Spleen (tissue), 11 donors: ENCODE data around the gene KLHDC8A. TPM values are rescaled to one million over a fixed set of nuclear protein-coding genes. Genes with fewer than 3 reads are reported as not detected.

Experiments
- DNase-seq: peaks from one replicate; pipeline ENCODE4 v3.0.0-alpha.2; 2020
- H3K27ac ChIP-seq, 8 donors: fragments of 200-600 bp; sonication (generic) in 7 of 8; 1 replicate in 4 of 8; 2 replicates in 4 of 8; pipeline versions ENCODE4 v1.5.0 to v1.8.0; 2016 to 2021; ENCODE audit warnings: inconsistent platforms in 4 of 8, mild to moderate bottlenecking in 4 of 8, moderate library complexity in 1 of 8
- H3K27me3 ChIP-seq, 7 donors: fragments of 200-600 bp; sonication (generic) in 6 of 7; replicated peaks in 1 of 7; 1 replicate in 4 of 7; 2 replicates in 3 of 7; pipeline versions ENCODE4 v1.5.0 to v1.8.0; 2016 to 2021; ENCODE audit warnings: inconsistent platforms in 3 of 7, mild to moderate bottlenecking in 1 of 7
- H3K36me3 ChIP-seq, 6 donors: fragments of 200-600 bp; sonication (generic) in 5 of 6; 1 replicate in 4 of 6; 2 replicates in 2 of 6; pipeline versions ENCODE4 v1.5.0 to v1.8.0; 2016 to 2021; ENCODE audit warnings: inconsistent platforms in 2 of 6
- H3K4me1 ChIP-seq, 6 donors: fragments of 200-600 bp; sonication (generic) in 5 of 6; 1 replicate in 3 of 6; 2 replicates in 3 of 6; pipeline versions ENCODE4 v1.5.0 to v1.8.0; 2016 to 2021; ENCODE audit warnings: inconsistent platforms in 3 of 6
- H3K4me3 ChIP-seq, 8 donors: fragments of 200-600 bp; sonication (generic) in 7 of 8; 1 replicate in 4 of 8; 2 replicates in 4 of 8; pipeline versions ENCODE4 v1.5.0 to v1.8.0; 2016 to 2021; ENCODE audit warnings: inconsistent platforms in 4 of 8, mild to moderate bottlenecking in 4 of 8, moderate library complexity in 2 of 8
- H3K9me3 ChIP-seq, 8 donors: fragments of 200-600 bp; sonication (generic) in 7 of 8; 1 replicate in 4 of 8; 2 replicates in 4 of 8; pipeline versions ENCODE4 v1.5.0 to v1.8.0; 2016 to 2021; ENCODE audit warnings: inconsistent platforms in 4 of 8
- CTCF ChIP-seq, 11 experiments: fragments of 200-600 bp in 7 of 11; fragments of 450-650 bp in 4 of 11; sonication (generic) in 4 of 11; IDR thresholded peaks in 8 of 11; conservative IDR thresholded peaks in 3 of 11; 1 replicate in 7 of 11; 2 replicates in 4 of 11; pipeline versions ENCODE4 v1.4.0 to v1.8.0; 2016 to 2021; ENCODE audit warnings: antibody characterized with exemption in 11 of 11, inconsistent platforms in 4 of 11, mild to moderate bottlenecking in 1 of 11
- POLR2A ChIP-seq, 3 donors: fragments of 450-650 bp; IDR thresholded peaks; one replicate each; pipeline ENCODE4 v1.5.1; 2017; ENCODE audit warnings: antibody characterized with exemption in 3 of 3, mild to moderate bottlenecking in 1 of 3
- POLR2AphosphoS5 ChIP-seq, 3 donors: sonication (generic); formaldehyde crosslinking; IDR thresholded peaks; one replicate each; pipeline ENCODE4 v1.5.1; 2017; ENCODE audit warnings: antibody characterized with exemption in 3 of 3
- WGBS, 5 donors: extraction: QIAGEN DNeasy Blood & Tissue Kit in 3 of 5; methylation state at CpG; one replicate each; pipeline versions ENCODE4 v1.1.5 to v1.1.7; 2013 to 2018; 5-methylcytosine and 5-hydroxymethylcytosine counted together
- intact Hi-C: fragments of 100-400 bp; cut with DNase I; formaldehyde crosslinking; loops from one replicate; pipeline ENCODE4 v1.15.0; 2023; ENCODE audit warnings: low total_unique reads
- polyA plus RNA-seq, 3 donors: library from polyadenylated mRNA; stranded (reverse); fragments of 200-250 nt; gene quantifications; one replicate each; pipeline ENCODE4 v1.2.1, GENCODE V29; 2013
- total RNA-seq, 7 donors: library from RNA; depleted of rRNA in 3 of 7; stranded (reverse); fragments of >200 nt in 3 of 7; fragmentation: NEBNext Ultra II Directional in 4 of 7; extraction: Animal tissue kit (Norgen Biotek cat#: 25700) in 4 of 7; gene quantifications; one replicate each; pipeline versions ENCODE4 v1.1.0 to v1.2.1, GENCODE V29; 2016 to 2021
- donor health status: healthy with polysubstance abuse.
- donor health status: DM: no; HTN: no; CAD: no; lungs with moderate emphysema.
- donor health status: DM: no; HTN: no; CAD: no.
- donor health status: Bipolar disorder and iron deficiency.
- donor health status: healthy.
- donor health status: DM: no; HTN: no; CAD: no.
- donor health status: DM: yes; HTN: yes; CAD: no.

KLHDC8A gene
- total and polyA plus RNA-seq, 10 donors: 0.17 to 2.8 (median 0.48) TPM; not detected in 3

- H3K9me3 ChIP-seq: no peaks in the 10 kb centered on the region
- intact Hi-C loops: loop anchor here (2.0 kb wide), 1 partner anchor 51 kb away; no protein-coding TSS in a partner anchor
- H3K27me3 ChIP-seq: peaks cover 0 to 12% (median 0%) of the 10 kb centered on the region in 7 donors
- H3K27ac ChIP-seq: no peak overlapping the region
- DNase-seq: no peak
- H3K4me3 ChIP-seq: no peak overlapping the region
- H3K4me1 ChIP-seq: peaks cover 17 to 60% (median 42%) of the 10 kb centered on the region in 6 donors
- WGBS, 5 donors: 87 to 95% (median 95%) methylated on average over 6 of the region's 6 CpGs
- no peak for TF ChIP-seq POLR2A (IDR thresholded peaks at IDR 0.05)
- no peak for TF ChIP-seq CTCF (IDR thresholded peaks at IDR 0.05 in 8 of 11, conservative IDR thresholded peaks at IDR 0.05 in 3 of 11)
- no peak for TF ChIP-seq POLR2AphosphoS5 (IDR thresholded peaks at IDR 0.05)
- no peaks in the 10 kb centered on the region for H3K36me3 ChIP-seq
These were observed 32.9 kb downstream of the KLHDC8A start for GRCh38 chr1:205323794-205324193.

GRCh38 chr1:205321959-205322283 lies 34.8 kb downstream of the KLHDC8A start:
- Histone ChIP-seq H3K4me1 (peaks cover 36 to 79% (median 61%) of the 10 kb centered on the region in 6 donors), H3K27ac (peak overlapping the region; percentile 89 to 97 (median 95)), H3K27me3 (peaks cover 0 to 5% (median 0%) of the 10 kb centered on the region in 7 donors), H3K9me3 (no peaks in the 10 kb centered on the region), H3K36me3 (peaks cover 0 to 6% (median 0%) of the 10 kb centered on the region in 6 donors), H3K4me3 (peak overlapping the region; percentile 64 to 95 (median 87))
- WGBS, 5 donors: 43 to 57% (median 47%) methylated on average over 5 of the region's 5 CpGs
- intact Hi-C loops: no loop called here
- no peak for DNase-seq
- TF ChIP-seq CTCF (IDR thresholded peaks at IDR 0.05 in 8 of 11, conservative IDR thresholded peaks at IDR 0.05 in 3 of 11) (no peak), POLR2AphosphoS5 (IDR thresholded peaks at IDR 0.05) (no peak), POLR2A (IDR thresholded peaks at IDR 0.05) (no peak)

- H3K27me3 ChIP-seq: peaks cover 0 to 5% (median 0%) of the 10 kb centered on the region in 7 donors
These were observed 35.4 kb downstream of the KLHDC8A start, which contains the start of gene NUAK2 for GRCh38 chr1:205321162-205321958. TSS of gene NUAK2 (minus strand) at chr1:205321745. CDS start at chr1:205321628, 117 bp downstream.

More at GRCh38 chr1:205321162-205321958, 35.4 kb downstream of the KLHDC8A start, which contains the start of gene NUAK2:
- intact Hi-C loops: no loop called here
- Histone ChIP-seq H3K27ac (peak within 1 kb of the TSS; percentile 89 to 97 (median 95)), H3K4me3 (peak within 1 kb of the TSS; percentile 64 to 95 (median 87)), H3K9me3 (no peaks in the 10 kb centered on the region), H3K36me3 (peaks cover 0 to 6% (median 0%) of the 10 kb centered on the region in 6 donors), H3K4me1 (peaks cover 41 to 84% (median 66%) of the 10 kb centered on the region in 6 donors)
- peak; percentile 98 for DNase-seq
- WGBS, 5 donors: 0 to 1% (median 0%) methylated on average over 36 to 75 of the region's 75 CpGs
- TF ChIP-seq POLR2A (IDR thresholded peaks at IDR 0.05) (peak in 2 of 3 donors; percentile 67 to 85), CTCF (IDR thresholded peaks at IDR 0.05 in 8 of 11, conservative IDR thresholded peaks at IDR 0.05 in 3 of 11) (peak in 8 of 11 experiments; percentile 7 to 53 (median 39)), POLR2AphosphoS5 (IDR thresholded peaks at IDR 0.05) (peak; percentile 93 to 97 (median 96))
